ENCODE measurements around the gene PSAP. TPM values are rescaled to one million over a fixed set of nuclear protein-coding genes. Genes with fewer than 3 reads are reported as not detected.

Gene PSAP
- total RNA-seq, 1 experiment from 2014 or later: 336 TPM

DNA sequence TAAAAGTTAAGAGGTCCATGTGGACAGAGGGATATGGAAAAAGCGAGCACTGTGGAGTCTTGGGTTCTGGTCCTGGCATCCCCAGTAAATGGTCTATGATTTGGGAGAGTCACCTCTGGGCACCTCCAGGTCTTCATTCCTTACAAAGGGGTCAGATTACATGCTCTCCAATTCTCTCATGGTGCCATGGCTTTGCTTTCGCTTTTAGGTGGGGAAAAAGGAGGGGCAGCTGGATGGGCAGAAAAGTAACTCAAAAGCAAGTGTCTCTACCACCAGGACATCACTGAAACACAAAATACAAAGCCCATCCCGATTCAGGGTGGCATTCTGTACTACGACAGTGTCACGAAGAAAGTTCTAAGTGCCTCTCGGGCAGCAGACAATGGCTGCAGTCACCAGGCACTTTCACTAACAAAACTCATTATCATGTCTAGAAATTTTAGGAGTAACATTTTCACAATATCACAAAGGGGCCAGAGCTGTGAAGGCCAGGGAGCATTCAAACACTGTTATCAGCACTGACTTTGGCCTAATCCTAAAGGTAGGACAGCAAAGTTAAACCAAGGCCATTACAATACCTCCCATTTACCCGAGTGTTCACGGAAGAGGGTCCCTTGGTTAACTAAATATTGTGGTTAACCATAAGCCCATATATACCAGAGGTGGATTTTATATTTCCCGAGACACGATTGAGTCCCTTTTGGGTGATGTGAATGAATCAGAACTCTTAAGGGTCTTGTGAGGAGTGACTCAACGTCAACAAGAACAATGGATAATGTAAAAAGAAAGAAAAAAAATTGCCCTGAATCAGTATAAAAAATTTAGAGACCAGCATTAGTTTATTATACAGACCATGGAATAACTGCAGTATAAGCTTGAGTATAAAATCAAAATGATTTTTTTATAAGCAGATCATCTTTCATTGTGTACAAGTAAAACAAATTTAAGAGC lies 2.5 kb downstream of the PSAP start:
- Histone ChIP-seq H2BK120ac (ENCODE audit: low read depth, low read length, poor library complexity, severe bottlenecking) (no peak overlapping the region), H2BK15ac (ENCODE audit: low read depth, low read length) (no peak overlapping the region), H2AK5ac (ENCODE audit: insufficient read length, low read length) (no peak overlapping the region), H3K56ac (ENCODE audit: insufficient read length, low read depth, low read length) (no peak overlapping the region), H3K4me2 (ENCODE audit: insufficient read depth, insufficient read length, low read length) (peak overlapping the region; percentile 3), H3K27ac (ENCODE audit: insufficient read length, low read depth, low read length) (no peak overlapping the region), H4K20me1 (ENCODE audit: control insufficient read depth, insufficient read depth, insufficient read length) (no peaks in the 10 kb centered on the region), H2BK20ac (ENCODE audit: low read depth, low read length, poor library complexity, severe bottlenecking) (no peak overlapping the region), H3K9ac (ENCODE audit: extremely low read depth, insufficient read length, low read length) (no peak overlapping the region), H2BK12ac (ENCODE audit: insufficient read length, low read depth, low read length) (no peak overlapping the region), H2BK5ac (ENCODE audit: insufficient read length, low read length) (no peak overlapping the region), H3K79me1 (ENCODE audit: insufficient read depth, low read depth, low read length, poor library complexity, severe bottlenecking) (peaks cover 3% of the 10 kb centered on the region), H3K23ac (ENCODE audit: insufficient read length, low read depth, low read length) (no peak overlapping the region), H3K23me2 (ENCODE audit: insufficient read length, low read depth, low read length, poor library complexity, severe bottlenecking) (no peaks in the 10 kb centered on the region), H3K14ac (ENCODE audit: insufficient read depth, low read length) (no peak overlapping the region), H3K79me2 (ENCODE audit: insufficient read depth, low read length) (peaks cover 48% of the 10 kb centered on the region), H3K4me1 (ENCODE audit: insufficient read depth, low read length) (peaks cover 7% of the 10 kb centered on the region; the same call in 1 of the 2 replicates), H3K9me3 (ENCODE audit: control insufficient read depth, low read depth, low read length) (no peaks in the 10 kb centered on the region), H3K27me3 (ENCODE audit: insufficient read depth, low read length) (no peaks in the 10 kb centered on the region), H3K4ac (ENCODE audit: low read depth, low read length) (no peak overlapping the region), H3T11ph (ENCODE audit: low read length) (no peak overlapping the region), H4K5ac (ENCODE audit: insufficient read length, low read depth, low read length) (no peak overlapping the region), H2AFZ (ENCODE audit: low read length) (no peak overlapping the region), H4K8ac (replicated peaks; ENCODE audit: insufficient read length, low read depth, low read length) (no peak overlapping the region), H4K91ac (ENCODE audit: insufficient read length, low read depth, low read length) (no peak overlapping the region), H3K18ac (ENCODE audit: insufficient read length, low read depth, low read length) (no peak overlapping the region)
- no peaks in the 10 kb centered on the region for H3K27me3 Mint-ChIP-seq (ENCODE audit: low read depth)
- peak overlapping the region in 1 of 3 experiments; percentile 69; a peak in 3 of 7 replicates for H3K27ac Mint-ChIP-seq
- peaks cover 22 to 33% of the 10 kb centered on the region in 2 experiments for H3K4me1 Mint-ChIP-seq
- peak overlapping the region; percentile 34 to 89; a peak in 4 of 5 replicates for H3K4me3 Mint-ChIP-seq
- H3K9me3 Mint-ChIP-seq: no peaks in the 10 kb centered on the region
- no peak for DNase-seq
- TF ChIP-seq, protein P1, sequence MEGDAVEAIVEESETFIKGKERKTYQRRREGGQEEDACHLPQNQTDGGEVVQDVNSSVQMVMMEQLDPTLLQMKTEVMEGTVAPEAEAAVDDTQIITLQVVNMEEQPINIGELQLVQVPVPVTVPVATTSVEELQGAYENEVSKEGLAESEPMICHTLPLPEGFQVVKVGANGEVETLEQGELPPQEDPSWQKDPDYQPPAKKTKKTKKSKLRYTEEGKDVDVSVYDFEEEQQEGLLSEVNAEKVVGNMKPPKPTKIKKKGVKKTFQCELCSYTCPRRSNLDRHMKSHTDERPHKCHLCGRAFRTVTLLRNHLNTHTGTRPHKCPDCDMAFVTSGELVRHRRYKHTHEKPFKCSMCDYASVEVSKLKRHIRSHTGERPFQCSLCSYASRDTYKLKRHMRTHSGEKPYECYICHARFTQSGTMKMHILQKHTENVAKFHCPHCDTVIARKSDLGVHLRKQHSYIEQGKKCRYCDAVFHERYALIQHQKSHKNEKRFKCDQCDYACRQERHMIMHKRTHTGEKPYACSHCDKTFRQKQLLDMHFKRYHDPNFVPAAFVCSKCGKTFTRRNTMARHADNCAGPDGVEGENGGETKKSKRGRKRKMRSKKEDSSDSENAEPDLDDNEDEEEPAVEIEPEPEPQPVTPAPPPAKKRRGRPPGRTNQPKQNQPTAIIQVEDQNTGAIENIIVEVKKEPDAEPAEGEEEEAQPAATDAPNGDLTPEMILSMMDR (conservative IDR thresholded peaks at IDR 0.05): no peak
- H3K36me3 Mint-ChIP-seq (ENCODE audit: insufficient read depth in 1 of 3, low read depth in 3 of 3): peaks cover 0 to 13% (median 0%) of the 10 kb centered on the region in 3 experiments; a peak in 3 of 7 replicates
- WGBS (ENCODE audit: extremely low coverage, insufficient read length, low lambda C conversion rate): no CpG with 5 or more reads among the region's 11 CpGs

All from H9 (cell line).